PFSK-1 (cell line): ENCODE results near the gene FOXP2.

Experiments
- FOXP2 ChIP-seq: optimal IDR thresholded peaks from 2 replicates; pipeline ENCODE3; 2011; ENCODE audit warnings: borderline replicate concordance, control low read depth, inconsistent platforms; ENCODE audit not compliant: insufficient read depth; ENCODE audit errors: extremely low read length, extremely low read depth
- POLR2AphosphoS5 ChIP-seq: IDR thresholded peaks from 2 replicates; pipeline ENCODE4 v1.6.1; 2012; ENCODE audit warnings: low read depth, mild to moderate bottlenecking, control low read depth, low read length, moderate library complexity
- SIN3A ChIP-seq: IDR thresholded peaks from 2 replicates; pipeline ENCODE4 v1.6.1; 2012; ENCODE audit warnings: mild to moderate bottlenecking, low read length, moderate library complexity, borderline replicate concordance; ENCODE audit not compliant: insufficient read depth
- TAF1 ChIP-seq: IDR thresholded peaks from 2 replicates; pipeline ENCODE4 v1.6.1; 2012; ENCODE audit warnings: low read length, control low read depth, borderline replicate concordance; ENCODE audit not compliant: insufficient read depth
- TF ChIP-seq, protein P1 (sequence below), 2 experiments: IDR thresholded peaks; 2 replicates each; pipeline versions ENCODE4 v1.6.1 to v1.8.0; 2011 to 2012; ENCODE audit warnings: low read depth in 2 of 2, low read length in 2 of 2, control low read depth in 1 of 2, inconsistent platforms in 1 of 2, mild to moderate bottlenecking in 1 of 2, moderate library complexity in 1 of 2; ENCODE audit not compliant: insufficient read depth in 1 of 2

The FOXP2 gene

DNA sequence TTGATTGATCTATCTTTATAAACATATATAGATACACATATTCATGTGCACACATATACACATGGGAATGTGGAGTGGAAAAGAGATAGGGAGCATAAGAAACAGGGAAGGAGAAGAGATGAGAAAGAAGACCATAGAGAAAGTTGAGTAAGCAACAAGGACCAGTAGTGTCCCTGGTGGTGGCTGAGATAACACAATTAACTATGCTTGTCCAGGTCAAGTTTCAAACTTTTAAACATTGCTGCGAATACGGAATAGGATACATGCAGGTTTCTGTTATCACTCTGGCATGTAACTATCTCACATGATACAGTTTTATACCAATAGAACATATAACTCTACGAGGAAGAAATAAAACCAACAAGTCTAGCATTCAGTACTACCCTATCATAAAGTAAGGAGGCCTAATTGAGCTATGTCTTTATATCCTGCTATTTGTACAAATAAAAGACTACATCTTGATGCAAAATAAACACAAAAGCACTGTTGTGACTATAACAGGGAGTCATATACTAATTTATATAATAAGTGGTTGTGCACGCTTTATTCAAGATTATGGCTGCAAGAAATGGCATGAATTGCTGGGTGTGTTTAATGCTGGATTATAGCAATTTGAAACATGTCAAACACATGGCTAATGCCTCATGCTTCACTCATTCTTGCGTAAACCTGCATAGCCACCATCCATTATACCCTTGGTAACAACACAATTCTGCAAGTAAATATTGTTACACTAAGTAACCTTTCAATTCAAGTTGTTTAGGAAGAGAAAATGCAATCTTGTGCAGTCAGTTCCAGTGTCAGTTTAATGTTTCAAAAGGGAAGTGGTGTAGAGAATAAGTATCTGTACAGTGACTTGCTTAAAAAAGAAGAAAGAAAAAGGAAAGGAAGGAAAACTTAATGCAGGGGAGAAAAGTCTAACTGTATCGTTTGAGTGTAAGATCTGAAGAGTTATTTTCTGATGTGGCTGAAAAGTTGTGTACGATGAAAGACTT, 8.2 kb downstream of the FOXP2 start:
- TF ChIP-seq SIN3A: no peak
- no peak for TF ChIP-seq POLR2AphosphoS5
- TF ChIP-seq, protein P1, sequence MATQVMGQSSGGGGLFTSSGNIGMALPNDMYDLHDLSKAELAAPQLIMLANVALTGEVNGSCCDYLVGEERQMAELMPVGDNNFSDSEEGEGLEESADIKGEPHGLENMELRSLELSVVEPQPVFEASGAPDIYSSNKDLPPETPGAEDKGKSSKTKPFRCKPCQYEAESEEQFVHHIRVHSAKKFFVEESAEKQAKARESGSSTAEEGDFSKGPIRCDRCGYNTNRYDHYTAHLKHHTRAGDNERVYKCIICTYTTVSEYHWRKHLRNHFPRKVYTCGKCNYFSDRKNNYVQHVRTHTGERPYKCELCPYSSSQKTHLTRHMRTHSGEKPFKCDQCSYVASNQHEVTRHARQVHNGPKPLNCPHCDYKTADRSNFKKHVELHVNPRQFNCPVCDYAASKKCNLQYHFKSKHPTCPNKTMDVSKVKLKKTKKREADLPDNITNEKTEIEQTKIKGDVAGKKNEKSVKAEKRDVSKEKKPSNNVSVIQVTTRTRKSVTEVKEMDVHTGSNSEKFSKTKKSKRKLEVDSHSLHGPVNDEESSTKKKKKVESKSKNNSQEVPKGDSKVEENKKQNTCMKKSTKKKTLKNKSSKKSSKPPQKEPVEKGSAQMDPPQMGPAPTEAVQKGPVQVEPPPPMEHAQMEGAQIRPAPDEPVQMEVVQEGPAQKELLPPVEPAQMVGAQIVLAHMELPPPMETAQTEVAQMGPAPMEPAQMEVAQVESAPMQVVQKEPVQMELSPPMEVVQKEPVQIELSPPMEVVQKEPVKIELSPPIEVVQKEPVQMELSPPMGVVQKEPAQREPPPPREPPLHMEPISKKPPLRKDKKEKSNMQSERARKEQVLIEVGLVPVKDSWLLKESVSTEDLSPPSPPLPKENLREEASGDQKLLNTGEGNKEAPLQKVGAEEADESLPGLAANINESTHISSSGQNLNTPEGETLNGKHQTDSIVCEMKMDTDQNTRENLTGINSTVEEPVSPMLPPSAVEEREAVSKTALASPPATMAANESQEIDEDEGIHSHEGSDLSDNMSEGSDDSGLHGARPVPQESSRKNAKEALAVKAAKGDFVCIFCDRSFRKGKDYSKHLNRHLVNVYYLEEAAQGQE (IDR thresholded peaks at IDR 0.05; ENCODE audit: insufficient read depth in 1 of 2, low read depth in 2 of 2, low read length in 2 of 2): no peak
- no peak for TF ChIP-seq TAF1
- TF ChIP-seq FOXP2: no peak

DNA sequence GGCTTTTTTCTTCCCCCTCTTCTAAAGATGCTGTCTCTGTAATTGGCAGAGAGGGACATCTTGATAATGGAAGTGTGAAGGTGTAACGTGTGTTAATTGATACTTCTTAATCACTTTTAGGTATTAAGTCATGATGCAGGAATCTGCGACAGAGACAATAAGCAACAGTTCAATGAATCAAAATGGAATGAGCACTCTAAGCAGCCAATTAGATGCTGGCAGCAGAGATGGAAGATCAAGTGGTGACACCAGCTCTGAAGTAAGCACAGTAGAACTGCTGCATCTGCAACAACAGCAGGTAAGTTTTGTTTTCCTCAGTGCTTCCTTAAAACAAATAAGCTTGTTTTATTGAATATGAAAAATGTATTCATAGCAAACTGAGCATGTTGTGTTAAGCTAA, 11.8 kb downstream of the FOXP2 start:
- TF ChIP-seq FOXP2 (no peak), SIN3A (no peak), POLR2AphosphoS5 (no peak), TAF1 (no peak)
- TF ChIP-seq, protein P1 (IDR thresholded peaks at IDR 0.05; ENCODE audit: insufficient read depth in 1 of 2, low read depth in 2 of 2, low read length in 2 of 2): no peak

DNA sequence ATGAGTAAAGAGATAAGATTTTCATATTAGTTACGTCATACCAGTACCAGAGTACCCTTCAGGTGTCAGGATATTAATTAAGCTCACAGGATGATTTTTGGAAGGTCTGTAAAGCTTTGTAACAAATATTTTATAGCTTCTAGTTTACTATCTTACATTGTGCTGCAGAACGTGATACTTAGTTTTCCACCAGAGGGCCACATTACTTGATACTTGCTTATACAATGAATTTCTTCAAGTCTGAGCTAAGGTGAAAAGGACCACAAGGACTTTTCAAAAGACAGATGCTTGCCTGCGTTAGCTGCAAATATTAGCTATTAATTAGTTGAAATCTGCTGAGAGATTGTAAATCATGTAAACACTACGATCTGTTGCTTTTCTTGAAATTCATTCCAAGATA, 12.2 kb downstream of the FOXP2 start:
- TF ChIP-seq FOXP2 (no peak), SIN3A (no peak), TAF1 (no peak), POLR2AphosphoS5 (no peak)
- TF ChIP-seq, protein P1 (IDR thresholded peaks at IDR 0.05; ENCODE audit: insufficient read depth in 1 of 2, low read depth in 2 of 2, low read length in 2 of 2): no peak

DNA sequence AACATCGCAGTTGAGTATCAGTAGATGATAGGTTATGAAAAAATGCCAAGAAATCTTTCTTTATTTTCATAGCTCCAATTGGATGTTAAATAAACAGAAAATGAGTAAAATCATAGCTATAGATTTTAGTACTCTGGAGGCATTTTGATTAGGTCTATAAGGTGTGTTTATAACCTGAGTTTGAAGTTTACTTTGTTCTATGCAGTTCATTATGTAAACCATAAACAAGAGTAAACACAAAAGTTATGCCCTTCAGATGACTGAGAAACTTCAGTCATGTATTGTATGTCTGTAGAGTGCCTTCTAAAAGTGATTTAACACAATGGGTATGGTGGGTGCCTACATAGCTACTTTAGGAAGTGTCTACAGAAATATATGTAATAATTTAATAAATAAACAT, 13.6 kb downstream of the FOXP2 start:
- TF ChIP-seq FOXP2 (no peak), POLR2AphosphoS5 (no peak), TAF1 (no peak), SIN3A (no peak)
- TF ChIP-seq, protein P1 (IDR thresholded peaks at IDR 0.05; ENCODE audit: insufficient read depth in 1 of 2, low read depth in 2 of 2, low read length in 2 of 2): no peak
